ENCODE measurements around the gene FUOM. TPM values are rescaled to one million over a fixed set of nuclear protein-coding genes. Genes with fewer than 3 reads are reported as not detected.

The FUOM gene
- polyA plus RNA-seq, 1 of the 3 experiments (the other 2 are of a cell fraction): 32.5 TPM

- Histone ChIP-seq H3K27me3 (ENCODE audit: insufficient read depth) (no peaks in the 10 kb centered on the region), H3K36me3 (replicated peaks in 1 of 2; ENCODE audit: control insufficient read depth in 1 of 2, insufficient read depth in 2 of 2, low read length in 1 of 2) (peaks cover 20 to 63% of the 10 kb centered on the region in 2 experiments), H3K9me3 (no peaks in the 10 kb centered on the region), H3K9me2 (no peaks in the 10 kb centered on the region), H3K79me2 (ENCODE audit: insufficient read depth) (peaks cover 50% of the 10 kb centered on the region), H3K9ac (no peak overlapping the region), H3K4me2 (no peak overlapping the region), H2AFZ (ENCODE audit: low read depth) (no peak overlapping the region), H3F3A (replicated peaks; ENCODE audit: insufficient read depth) (peaks cover 7% of the 10 kb centered on the region), H3K27ac (ENCODE audit: low read depth in 2 of 2, low read length in 1 of 2) (no peak overlapping the region), H3K4me3 (ENCODE audit: low read depth in 2 of 2, low read length in 1 of 2) (no peak overlapping the region), H3K4me1 (ENCODE audit: control insufficient read depth in 1 of 2, insufficient read depth in 2 of 2, low read depth in 1 of 2, low read length in 1 of 2) (peaks cover 2 to 13% of the 10 kb centered on the region in 2 experiments; a peak in 3 of 4 replicates), H4K20me1 (ENCODE audit: insufficient read depth) (peaks cover 7% of the 10 kb centered on the region; the same call in 1 of the 2 replicates)
- no peak for TF ChIP-seq TAF1 (IDR thresholded peaks at IDR 0.05; ENCODE audit: borderline replicate concordance, low read depth, low read length)
- no peak for TF ChIP-seq RFX5 (IDR thresholded peaks at IDR 0.05; ENCODE audit: low read length)
- no peak for TF ChIP-seq SMC3 (IDR thresholded peaks at IDR 0.05; ENCODE audit: low read depth, low read length)
- CTCF ChIA-PET: no interaction called here
- 91% methylated on average over 10 of the region's 10 CpGs for WGBS (ENCODE audit: low lambda C conversion rate)
- POLR2A ChIA-PET: no interaction called here
- DNase-seq: no peak
Measured at GRCh38 chr10:133400624-133401424, 43.0 kb upstream of the FUOM start.

- Histone ChIP-seq H3F3A (replicated peaks; ENCODE audit: insufficient read depth) (no peaks in the 10 kb centered on the region), H2AFZ (ENCODE audit: low read depth) (no peak overlapping the region), H3K4me1 (ENCODE audit: control insufficient read depth in 1 of 2, insufficient read depth in 2 of 2, low read depth in 1 of 2, low read length in 1 of 2) (peaks cover 9 to 10% of the 10 kb centered on the region in 2 experiments; a peak in 2 of 4 replicates), H3K9ac (no peak overlapping the region), H4K20me1 (ENCODE audit: insufficient read depth) (no peaks in the 10 kb centered on the region), H3K27me3 (ENCODE audit: insufficient read depth) (no peaks in the 10 kb centered on the region), H3K9me3 (no peaks in the 10 kb centered on the region), H3K36me3 (replicated peaks in 1 of 2; ENCODE audit: control insufficient read depth in 1 of 2, insufficient read depth in 2 of 2, low read length in 1 of 2) (peaks cover 20 to 62% of the 10 kb centered on the region in 2 experiments), H3K79me2 (ENCODE audit: insufficient read depth) (peaks cover 66% of the 10 kb centered on the region), H3K4me3 (ENCODE audit: low read depth in 2 of 2, low read length in 1 of 2) (no peak overlapping the region), H3K4me2 (no peak overlapping the region), H3K9me2 (no peaks in the 10 kb centered on the region), H3K27ac (ENCODE audit: low read depth in 2 of 2, low read length in 1 of 2) (no peak overlapping the region)
- WGBS (ENCODE audit: low lambda C conversion rate): 92% methylated on average over 11 of the region's 19 CpGs
- ChIA-PET POLR2A (no interaction called here), CTCF (interaction anchor here (0.8 to 1.2 kb wide), 4 partner anchors 11 to 69 kb away, joined by 3 to 7 read pairs (median 4); no protein-coding TSS in a partner anchor)
- no peak for TF ChIP-seq MEF2A (IDR thresholded peaks at IDR 0.05; ENCODE audit: borderline replicate concordance, low read depth)
- TF ChIP-seq RAD21 (IDR thresholded peaks at IDR 0.05; ENCODE audit: low read length): no peak
- no peak for TF ChIP-seq MAX (IDR thresholded peaks at IDR 0.05; ENCODE audit: low read depth)
- TF ChIP-seq TEAD4 (IDR thresholded peaks at IDR 0.05; ENCODE audit: borderline replicate concordance, insufficient read depth): no peak
- no peak for TF ChIP-seq EP300 (IDR thresholded peaks at IDR 0.05; ENCODE audit: borderline replicate concordance in 1 of 2, low read depth in 1 of 2, low read length in 1 of 2)
- TF ChIP-seq NFIC (IDR thresholded peaks at IDR 0.05; ENCODE audit: borderline replicate concordance): no peak
- TF ChIP-seq SIN3A (IDR thresholded peaks at IDR 0.05; ENCODE audit: borderline replicate concordance, low read depth, low read length): no peak
- no peak for TF ChIP-seq RXRA (IDR thresholded peaks at IDR 0.05; ENCODE audit: borderline replicate concordance, low read depth)
- no peak for TF ChIP-seq SMC3 (IDR thresholded peaks at IDR 0.05; ENCODE audit: low read depth, low read length)
- TF ChIP-seq ZBTB33 (IDR thresholded peaks at IDR 0.05; ENCODE audit: borderline replicate concordance, low read depth): no peak
- TF ChIP-seq CTCF (IDR thresholded peaks at IDR 0.05): no peak
- no peak for TF ChIP-seq TCF12 (IDR thresholded peaks at IDR 0.05)
- TF ChIP-seq GATA2 (CRISPR knock-in tag; IDR thresholded peaks at IDR 0.05): no peak
- TF ChIP-seq RFX5 (IDR thresholded peaks at IDR 0.05; ENCODE audit: low read length): no peak
- DNase-seq: no peak
Measured at GRCh38 chr10:133399123-133399601, 41.3 kb upstream of the FUOM start.

Data from SK-N-SH (cell line).